Stimulated activated CD4-positive, alpha-beta T cell treated with anti-CD3 and anti-CD28 coated beads, Interleukin-12 subunit alpha, Interleukin-12 subunit beta, amount 100 ng/mL, for 24 hours (primary cell): ENCODE measurements around the gene FRG2.
"Not testable (repeated sequence)": the region's sequence is repeated elsewhere in the genome, so short reads cannot be mapped to it uniquely, and the experiment has no call there.

Source experiments
- DNase-seq, 2 experiments: peaks; one replicate each; pipeline ENCODE4 v3.0.0-alpha.2; 2020; ENCODE audit warnings: low read depth in 2 of 2

The FRG2 gene

GRCh38 chr4:190027156-190027555 lies at the start of gene FRG2:
TSS of gene FRG2 (minus strand) at chr4:190027256. CDS start at chr4:190027204, 52 bp downstream.
- not testable (repeated sequence) for DNase-seq

- DNase-seq: not testable (repeated sequence)
These were observed 41.3 kb upstream of the FRG2 start for GRCh38 chr4:190068351-190068750.

- DNase-seq: not testable (repeated sequence)
These were observed 37.7 kb upstream of the FRG2 start for GRCh38 chr4:190064805-190065204.

GRCh38 chr4:190064342-190064741 lies 37.3 kb upstream of the FRG2 start, which contains the start of gene DBET:
TSS of gene DBET (plus strand) at chr4:190064502.
- DNase-seq: not testable (repeated sequence)

- not testable (repeated sequence) for DNase-seq
These were observed 31.9 kb upstream of the FRG2 start for GRCh38 chr4:190058997-190059396.

GRCh38 chr4:190049378-190050239 lies 22.6 kb upstream of the FRG2 start:
- DNase-seq: not testable (repeated sequence)

GRCh38 chr4:190047627-190048026 lies 20.6 kb upstream of the FRG2 start:
- not testable (repeated sequence) for DNase-seq

GRCh38 chr4:190040873-190041272 lies 13.8 kb upstream of the FRG2 start:
- not testable (repeated sequence) for DNase-seq

GRCh38 chr4:190037704-190038388 lies 10.8 kb upstream of the FRG2 start:
- not testable (repeated sequence) for DNase-seq

GRCh38 chr4:190031264-190031663 lies 4.2 kb upstream of the FRG2 start:
- DNase-seq: not testable (repeated sequence)

- not testable (repeated sequence) for DNase-seq
These were observed 4.3 kb downstream of the FRG2 start for GRCh38 chr4:190022614-190023281.

GRCh38 chr4:190021973-190022372 lies 5.1 kb downstream of the FRG2 start:
- DNase-seq: not testable (repeated sequence)

- DNase-seq: peak in 1 of 2 experiments; percentile 43
These were observed 6.0 kb downstream of the FRG2 start for GRCh38 chr4:190020790-190021717.

- DNase-seq: not testable (repeated sequence)
These were observed 7.1 kb downstream of the FRG2 start for GRCh38 chr4:190019859-190020463.

- no peak for DNase-seq
These were observed 7.8 kb downstream of the FRG2 start for GRCh38 chr4:190019023-190019858.

GRCh38 chr4:190018201-190018920 lies 8.7 kb downstream of the FRG2 start:
- no peak for DNase-seq

GRCh38 chr4:190017357-190018200 lies 9.5 kb downstream of the FRG2 start:
- no peak for DNase-seq
